Suprapubic skin (tissue), 4 donors: ENCODE data around the gene BSPH1.

Experiments
- CTCF ChIP-seq, 2 donors: fragments of 200-600 bp in 1 of 2; fragments of 450-650 bp in 1 of 2; sonication (generic) in 1 of 2; IDR thresholded peaks; one replicate each; pipeline ENCODE4 v1.5.1; 2016 to 2019; ENCODE audit warnings: antibody characterized with exemption in 2 of 2, mild to moderate bottlenecking in 1 of 2, moderate library complexity in 1 of 2
- POLR2A ChIP-seq, 2 donors: fragments of 450-650 bp; IDR thresholded peaks; one replicate each; pipeline ENCODE4 v1.6.1; 2017; ENCODE audit warnings: antibody characterized with exemption in 2 of 2, mild to moderate bottlenecking in 2 of 2, moderate library complexity in 2 of 2
- POLR2AphosphoS5 ChIP-seq, 3 donors: sonication (generic); formaldehyde crosslinking; IDR thresholded peaks; one replicate each; pipeline ENCODE4 v1.6.1; 2017; ENCODE audit warnings: antibody characterized with exemption in 3 of 3

- no peak for TF ChIP-seq CTCF (IDR thresholded peaks at IDR 0.05)
- no peak for TF ChIP-seq POLR2AphosphoS5 (IDR thresholded peaks at IDR 0.05)
- no peak for TF ChIP-seq POLR2A (IDR thresholded peaks at IDR 0.05)
These were observed 28.7 kb upstream of the BSPH1 start for GRCh38 chr19:48020686-48021085.
